GM18909 (cell line): ENCODE data around the gene KLF6.

Experiments used
- ATAC-seq: cut with Tn5 transposase; IDR thresholded peaks from one replicate; pipeline ENCODE4 v1.9.1; 2021; ENCODE audit warnings: mild to moderate bottlenecking; ENCODE audit not compliant: unreplicated experiment, poor library complexity

KLF6 gene

DNA sequence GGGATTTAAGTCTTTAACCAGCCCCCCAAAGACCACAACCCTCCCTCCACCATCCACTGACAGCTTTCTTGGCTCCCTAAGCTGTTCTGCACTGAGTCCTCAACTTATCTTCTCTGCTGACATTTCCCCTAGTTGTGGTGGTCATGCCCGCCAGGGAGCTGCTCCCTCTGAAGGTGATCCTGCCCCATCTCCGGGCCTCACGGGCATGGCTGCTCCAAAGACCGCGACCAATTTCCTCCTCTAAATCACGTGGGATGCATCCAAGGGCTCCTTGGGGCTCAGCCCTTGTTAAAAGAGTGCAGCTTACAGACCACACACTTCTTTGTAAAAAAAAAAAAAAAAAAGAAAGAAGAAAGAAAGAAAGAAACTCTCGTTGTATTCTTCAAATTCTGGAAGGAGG is 27.1 kb upstream of the KLF6 start:
- no peak for ATAC-seq

- ATAC-seq: peak; percentile 83
These were observed 26.4 kb upstream of the KLF6 start for GRCh38 chr10:3811291-3811870.

- no peak for ATAC-seq
These were observed 23.7 kb upstream of the KLF6 start for GRCh38 chr10:3808689-3809199.

- no peak for ATAC-seq
These were observed 23.0 kb upstream of the KLF6 start for GRCh38 chr10:3807928-3808496.

DNA sequence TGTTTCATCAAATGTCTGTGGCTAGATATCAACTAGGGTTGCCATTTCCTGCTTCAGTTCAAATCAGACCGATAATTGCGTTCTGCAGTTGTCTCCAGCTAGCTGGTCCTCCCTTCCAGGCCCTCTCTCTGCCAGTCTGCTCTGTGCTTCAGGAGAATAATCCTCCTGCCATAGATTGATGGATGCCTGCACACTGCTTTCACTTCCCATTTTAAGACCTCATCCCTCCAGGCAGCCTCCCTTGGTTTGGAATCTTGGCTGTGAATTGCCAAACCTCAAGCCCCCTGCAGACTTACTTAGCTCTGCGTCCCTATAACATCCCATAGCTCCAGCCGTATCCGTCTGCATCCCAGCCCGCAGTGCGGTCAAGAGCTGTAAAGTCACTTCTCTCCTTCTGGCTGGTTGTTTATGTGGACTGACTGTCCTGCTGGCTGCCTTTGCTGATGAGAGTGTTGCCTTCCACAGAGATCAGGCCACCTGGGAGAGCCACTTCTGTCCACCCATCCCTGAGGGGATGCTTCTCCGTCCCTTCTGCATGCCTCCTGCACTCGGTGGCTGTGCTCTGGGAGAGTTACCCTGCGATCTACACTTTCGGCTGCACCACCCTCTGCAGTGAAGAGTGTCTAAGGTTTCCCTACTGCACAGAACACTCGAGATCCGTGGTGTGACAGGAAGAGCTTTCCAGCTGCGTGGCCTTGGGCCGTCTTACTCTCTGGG is 22.4 kb upstream of the KLF6 start:
- ATAC-seq: no peak

DNA sequence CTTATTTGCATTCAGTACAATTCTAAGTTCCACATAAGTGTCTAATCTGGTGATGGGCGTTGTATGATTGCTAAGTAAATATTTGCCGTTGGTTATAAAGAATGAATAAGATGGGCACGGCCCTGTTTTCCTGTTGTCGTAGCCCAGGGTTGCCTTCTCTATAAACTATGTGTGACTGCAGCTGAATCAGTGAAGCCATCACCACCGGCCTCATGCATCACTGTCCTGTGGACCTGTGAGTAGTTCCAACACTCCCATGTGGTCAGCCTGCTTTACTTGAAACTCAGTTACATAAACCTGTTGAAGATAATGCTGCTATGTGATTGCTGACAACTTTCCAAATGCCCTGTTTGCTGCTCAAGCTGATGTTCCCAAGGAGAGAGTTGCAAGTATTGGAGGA is 21.6 kb upstream of the KLF6 start:
- no peak for ATAC-seq

GRCh38 chr10:3805791-3806461 is 20.9 kb upstream of the KLF6 start:
- peak; percentile 55 for ATAC-seq

- ATAC-seq: peak; percentile 47
These were observed 20.3 kb upstream of the KLF6 start for GRCh38 chr10:3805201-3805790.

GRCh38 chr10:3803927-3804741 is 19.1 kb upstream of the KLF6 start:
- no peak for ATAC-seq

GRCh38 chr10:3803295-3803926 is 18.4 kb upstream of the KLF6 start:
- ATAC-seq: no peak

DNA sequence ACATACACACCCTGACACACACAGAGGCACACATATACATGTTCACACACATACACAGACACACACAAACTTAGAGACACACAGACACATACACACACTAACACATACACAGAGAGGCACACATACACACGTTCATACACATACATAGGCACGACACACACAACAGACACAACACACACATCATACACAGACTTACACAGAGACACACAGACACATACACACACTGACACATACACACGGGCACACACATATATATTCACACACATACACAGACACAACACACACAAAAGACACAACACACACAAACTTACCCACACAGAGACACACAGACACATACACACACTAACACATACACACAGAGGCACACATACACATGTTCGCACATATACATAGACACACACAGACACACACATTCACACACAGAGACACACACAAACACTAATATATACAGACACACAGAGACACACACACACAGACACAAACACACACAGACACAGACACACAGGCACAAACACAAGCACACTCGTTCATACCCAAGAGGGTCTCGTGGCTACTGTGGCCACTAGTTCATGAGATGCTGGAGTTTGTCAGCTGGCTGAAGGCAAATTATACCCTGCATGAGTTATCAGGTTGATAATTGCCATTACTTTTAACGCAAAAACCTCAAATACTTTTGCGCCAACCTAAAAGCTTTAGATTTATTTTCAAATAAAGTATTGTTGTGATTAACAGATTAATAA is 17.7 kb upstream of the KLF6 start:
- no peak for ATAC-seq

DNA sequence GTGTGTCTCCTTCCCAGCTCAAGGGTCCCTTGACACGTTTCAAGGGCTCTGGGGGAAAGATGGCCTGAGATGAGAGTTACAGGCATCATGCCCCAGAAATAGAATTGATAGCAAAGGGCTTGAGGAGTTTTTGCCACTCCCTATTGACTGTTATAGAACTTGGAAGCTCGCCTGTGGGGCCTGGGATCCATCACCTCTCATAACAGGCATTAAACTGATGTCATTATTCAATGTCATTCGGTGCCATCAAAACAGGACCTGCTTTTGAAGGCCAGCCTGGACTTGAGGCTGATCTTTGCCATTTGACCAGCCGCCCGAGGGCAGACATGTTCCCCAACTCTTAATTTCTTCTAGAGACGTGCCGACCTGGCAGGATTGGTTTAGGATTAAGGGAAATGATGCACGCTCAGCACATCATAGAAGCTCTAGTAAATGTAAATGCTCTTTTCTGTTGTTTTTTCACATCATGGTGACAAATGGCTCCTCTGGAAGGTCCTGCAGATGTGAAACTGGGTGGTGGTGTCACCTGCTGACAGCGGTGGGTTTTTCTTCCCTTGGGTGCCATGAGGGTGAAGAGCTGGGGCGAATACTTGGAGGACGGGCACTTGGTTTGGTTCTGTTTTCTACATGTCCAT is 16.7 kb upstream of the KLF6 start:
- ATAC-seq: no peak

- ATAC-seq: no peak
These were observed 15.6 kb upstream of the KLF6 start for GRCh38 chr10:3800586-3800985.

- ATAC-seq: no peak
These were observed 12.7 kb upstream of the KLF6 start for GRCh38 chr10:3797750-3798149.

DNA sequence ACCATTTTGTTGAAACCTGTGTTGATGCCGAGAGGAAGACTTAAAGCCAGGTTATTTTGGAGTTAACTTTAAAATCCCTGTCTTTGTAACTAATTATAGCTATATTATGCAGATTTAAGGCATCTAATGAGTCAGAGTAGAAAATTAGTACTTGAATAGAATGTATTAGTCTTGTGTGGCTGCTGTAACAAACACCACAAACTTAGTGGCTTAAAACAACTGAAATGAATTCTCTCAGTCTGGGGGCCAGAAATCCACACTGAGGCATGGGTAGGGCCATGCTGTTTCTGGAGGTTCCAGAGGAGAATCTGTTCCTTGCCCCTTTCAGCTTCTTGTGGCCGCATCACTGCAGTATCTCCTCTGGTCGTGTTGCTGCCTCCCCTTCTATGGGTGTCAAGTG is 8.5 kb upstream of the KLF6 start:
- no peak for ATAC-seq

DNA sequence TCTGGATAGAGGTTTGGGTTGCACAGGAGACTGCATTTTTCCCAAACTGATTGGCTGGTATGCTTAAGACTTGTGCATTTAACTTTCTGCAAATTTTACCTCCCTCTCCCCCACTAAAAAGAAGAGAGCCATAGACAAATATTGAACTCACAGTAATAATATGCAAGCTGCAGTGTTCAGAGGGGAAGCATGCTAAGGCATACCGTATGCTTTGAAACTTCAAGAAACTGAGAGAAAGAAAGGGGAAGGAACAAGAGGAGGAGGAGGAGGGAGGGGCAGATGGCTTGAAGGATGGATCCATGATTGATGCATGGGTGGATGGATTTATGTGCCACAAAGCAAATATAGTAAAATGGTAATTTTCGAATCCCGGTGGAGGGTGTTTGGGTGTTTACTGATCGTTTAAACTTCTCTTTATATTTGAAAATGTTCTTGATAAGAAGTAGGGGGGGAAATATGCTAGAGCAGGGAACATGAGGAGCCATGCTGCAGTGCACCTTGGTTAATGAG is 7.8 kb upstream of the KLF6 start:
- no peak for ATAC-seq

GRCh38 chr10:3791974-3792633 is 7.1 kb upstream of the KLF6 start:
- ATAC-seq: no peak

- ATAC-seq: no peak
These were observed 5.8 kb upstream of the KLF6 start for GRCh38 chr10:3790858-3791257.
